OCI-LY1 (cell line): ENCODE data around the gene PACRG.

Experiments
- CTCF ChIP-seq: fragments of 200-600 bp; sonication (generic), shearing (Covaris generic); IDR thresholded peaks from 2 replicates; pipeline ENCODE4 v1.5.1; 2017; ENCODE audit warnings: mild to moderate bottlenecking, antibody characterized with exemption, low read length, moderate library complexity, mixed read lengths
- EZH2 ChIP-seq: fragments of 200-600 bp; sonication (generic), shearing (Covaris generic); IDR thresholded peaks from 2 replicates; pipeline ENCODE4 v1.8.0; 2017; ENCODE audit warnings: borderline replicate concordance, mixed run types, mild to moderate bottlenecking, antibody characterized with exemption, low read length, moderate library complexity, mixed read lengths

GRCh38 chr6:163166507-163166906 lies 438.7 kb downstream of the PACRG start:
- no peak for TF ChIP-seq CTCF
- TF ChIP-seq EZH2, result no peak
